Measurements from ENCODE around the gene FARS2.

DNA sequence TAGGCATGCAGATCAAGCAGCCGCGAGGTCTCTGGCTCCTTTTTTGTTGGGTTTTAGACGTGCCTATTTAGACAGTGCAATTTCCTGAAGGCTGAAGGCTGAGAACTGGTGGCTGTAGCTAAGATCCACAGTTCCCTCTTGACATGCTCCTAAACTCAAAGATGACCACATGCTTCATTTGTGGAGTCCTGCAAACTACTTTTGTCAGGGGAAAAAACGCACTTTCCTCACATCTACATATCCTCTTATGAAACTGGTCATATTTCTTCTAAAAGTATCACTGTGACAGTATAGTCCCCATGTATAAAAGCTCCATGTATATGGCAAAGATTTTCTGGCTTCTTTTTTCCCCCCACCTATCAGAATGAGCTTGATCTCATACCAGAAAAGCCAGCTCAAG is 31.2 kb upstream of the FARS2 start:
- TF ChIP-seq, protein P1, sequence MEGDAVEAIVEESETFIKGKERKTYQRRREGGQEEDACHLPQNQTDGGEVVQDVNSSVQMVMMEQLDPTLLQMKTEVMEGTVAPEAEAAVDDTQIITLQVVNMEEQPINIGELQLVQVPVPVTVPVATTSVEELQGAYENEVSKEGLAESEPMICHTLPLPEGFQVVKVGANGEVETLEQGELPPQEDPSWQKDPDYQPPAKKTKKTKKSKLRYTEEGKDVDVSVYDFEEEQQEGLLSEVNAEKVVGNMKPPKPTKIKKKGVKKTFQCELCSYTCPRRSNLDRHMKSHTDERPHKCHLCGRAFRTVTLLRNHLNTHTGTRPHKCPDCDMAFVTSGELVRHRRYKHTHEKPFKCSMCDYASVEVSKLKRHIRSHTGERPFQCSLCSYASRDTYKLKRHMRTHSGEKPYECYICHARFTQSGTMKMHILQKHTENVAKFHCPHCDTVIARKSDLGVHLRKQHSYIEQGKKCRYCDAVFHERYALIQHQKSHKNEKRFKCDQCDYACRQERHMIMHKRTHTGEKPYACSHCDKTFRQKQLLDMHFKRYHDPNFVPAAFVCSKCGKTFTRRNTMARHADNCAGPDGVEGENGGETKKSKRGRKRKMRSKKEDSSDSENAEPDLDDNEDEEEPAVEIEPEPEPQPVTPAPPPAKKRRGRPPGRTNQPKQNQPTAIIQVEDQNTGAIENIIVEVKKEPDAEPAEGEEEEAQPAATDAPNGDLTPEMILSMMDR (IDR thresholded peaks at IDR 0.05), result no peak
- no peak for TF ChIP-seq POLR2AphosphoS5 (IDR thresholded peaks at IDR 0.05; ENCODE audit: insufficient read depth in 1 of 2, low read depth in 1 of 2)

Data from vagina (tissue), 2 donors.